ENCODE measurements around the gene ZMIZ1. TPM values are rescaled to one million over a fixed set of nuclear protein-coding genes. Genes with fewer than 3 reads are reported as not detected.

The ZMIZ1 gene
- total and polyA plus RNA-seq, 2 experiments from 2014 or later, result 9.2 to 30.9 TPM

GRCh38 chr10:79270466-79271246, 201.9 kb downstream of the ZMIZ1 start (continued):
- TF ChIP-seq REST (IDR thresholded peaks at IDR 0.05; ENCODE audit: unreplicated experiment) (no peak), NANOG (IDR thresholded peaks at IDR 0.05; ENCODE audit: borderline replicate concordance) (no peak), POLR2AphosphoS5 (IDR thresholded peaks at IDR 0.05; ENCODE audit: low read depth) (no peak), ZNF331 (CRISPR knock-in tag; IDR thresholded peaks at IDR 0.05; ENCODE audit: low read depth) (no peak)

GRCh38 chr10:79272353-79272752, 203.6 kb downstream of the ZMIZ1 start:
- no peak overlapping the region for H3K4me3 Mint-ChIP-seq
- Histone ChIP-seq H3K4me1 (ENCODE audit: insufficient read depth) (no peaks in the 10 kb centered on the region), H3K9me2 (ENCODE audit: insufficient read depth) (no peaks in the 10 kb centered on the region), H3F3A (replicated peaks; ENCODE audit: low read depth) (no peaks in the 10 kb centered on the region), H4K20me1 (replicated peaks; ENCODE audit: insufficient read depth) (no peaks in the 10 kb centered on the region), H3K79me2 (replicated peaks; ENCODE audit: insufficient read depth) (no peaks in the 10 kb centered on the region), H3K4me2 (no peak overlapping the region), H2AFZ (no peak overlapping the region), H3K27ac (ENCODE audit: low read depth) (no peak overlapping the region), H3K27me3 (ENCODE audit: insufficient read depth) (no peaks in the 10 kb centered on the region), H3K36me3 (ENCODE audit: insufficient read depth) (no peaks in the 10 kb centered on the region), H3K4me3 (no peak overlapping the region)
- ATAC-seq, result no peak
- peaks cover 22% of the 10 kb centered on the region for H3K27me3 Mint-ChIP-seq (ENCODE audit: insufficient read depth, low read depth, poor library complexity)
- DNase-seq (ENCODE audit: low spot score), result no peak
- H3K36me3 Mint-ChIP-seq (ENCODE audit: low read depth), result peaks cover 13% of the 10 kb centered on the region
- H3K27ac Mint-ChIP-seq, result no peak overlapping the region
- no peaks in the 10 kb centered on the region for H3K9me3 Mint-ChIP-seq
- peaks cover 5% of the 10 kb centered on the region for H3K4me1 Mint-ChIP-seq
- TF ChIP-seq ZNF331 (CRISPR knock-in tag; IDR thresholded peaks at IDR 0.05; ENCODE audit: low read depth) (no peak), ETS1 (IDR thresholded peaks at IDR 0.05) (no peak), ZNF462 (CRISPR knock-in tag; IDR thresholded peaks at IDR 0.05) (no peak), STAT1 (IDR thresholded peaks at IDR 0.05; ENCODE audit: unreplicated experiment) (no peak), ZNF114 (CRISPR knock-in tag; IDR thresholded peaks at IDR 0.05) (no peak), CTCF (conservative IDR thresholded peaks at IDR 0.05; ENCODE audit: low read depth in 2 of 2) (no peak)

Data from GM23338 (cell line).